SU-DHL-6 (cell line): ENCODE measurements around the gene RNF187.

Experiments
- H2AFZ ChIP-seq: fragments of 200-600 bp; sonication (generic); 2 replicates; pipeline ENCODE4 v1.6.1; 2014; ENCODE audit warnings: low read depth, mild to moderate bottlenecking, moderate library complexity, mixed read lengths, antibody characterized with exemption, low read length; ENCODE audit not compliant: severe bottlenecking
- H3F3A ChIP-seq: fragments of 200-600 bp; shearing (Covaris generic); 2 replicates; pipeline ENCODE4 v1.6.0; 2016; ENCODE audit warnings: antibody characterized with exemption, mild to moderate bottlenecking; ENCODE audit not compliant: insufficient read depth
- H3K27ac ChIP-seq: fragments of 200-600 bp; sonication (generic); 2 replicates; pipeline ENCODE4 v1.5.1; 2016; ENCODE audit warnings: low read depth, mild to moderate bottlenecking, low read length, moderate library complexity, mixed read lengths
- H3K27me3 ChIP-seq: fragments of 200-600 bp; sonication (generic), shearing (Covaris generic); 2 replicates; pipeline ENCODE4 v1.6.0; 2014; ENCODE audit warnings: mild to moderate bottlenecking, low read length
- H3K36me3 ChIP-seq: fragments of 200-600 bp; sonication (generic); 2 replicates; pipeline ENCODE4 v1.6.1; 2014; ENCODE audit warnings: mild to moderate bottlenecking, low read length, mixed read lengths
- H3K4me2 ChIP-seq: fragments of 300-600, 200-600 bp; shearing (Covaris generic), sonication (generic); 2 replicates; pipeline ENCODE4 v1.6.0; 2014; ENCODE audit warnings: low read length, low read depth, mild to moderate bottlenecking; ENCODE audit not compliant: poor library complexity, severe bottlenecking
- H3K4me3 ChIP-seq: fragments of 200-600 bp; sonication (generic); 2 replicates; pipeline ENCODE4 v1.5.1; 2014; ENCODE audit warnings: antibody characterized with exemption, low read length, mild to moderate bottlenecking, mixed read lengths; ENCODE audit not compliant: insufficient read depth, poor library complexity, severe bottlenecking
- H3K79me2 ChIP-seq: fragments of 200-600 bp; sonication (generic); 2 replicates; pipeline ENCODE4 v1.6.1; 2014; ENCODE audit warnings: mild to moderate bottlenecking, low read length, moderate library complexity; ENCODE audit not compliant: insufficient read depth
- H3K9ac ChIP-seq: fragments of 200-600 bp; sonication (generic); 2 replicates; pipeline ENCODE4 v1.7.0; 2014; ENCODE audit warnings: mild to moderate bottlenecking, low read length
- H3K9me2 ChIP-seq: fragments of 200-600 bp; sonication (generic); replicated peaks from 2 replicates; pipeline ENCODE4 v1.6.1; 2014; ENCODE audit warnings: low read length; ENCODE audit not compliant: insufficient read depth
- H3K9me3 ChIP-seq: fragments of 200-600 bp; sonication (generic); 2 replicates; pipeline ENCODE4 v1.6.1; 2014; ENCODE audit warnings: low read length, mixed read lengths; ENCODE audit not compliant: insufficient read depth
- H4K20me1 ChIP-seq: fragments of 200-600 bp; sonication (generic); 2 replicates; pipeline ENCODE4 v1.6.1; 2014; ENCODE audit warnings: low read depth, mild to moderate bottlenecking, antibody characterized with exemption, low read length, moderate library complexity, mixed read lengths
- EZH2phosphoT487 ChIP-seq: fragments of 200-600 bp; sonication (generic), shearing (Covaris generic); conservative IDR thresholded peaks from 2 replicates; pipeline ENCODE4 v1.6.1; 2018; ENCODE audit warnings: mild to moderate bottlenecking, antibody characterized with exemption, low read length, moderate library complexity, mixed read lengths
- TF ChIP-seq, protein P1 (sequence below): fragments of 200-600 bp; sonication (generic); IDR thresholded peaks from one replicate; pipeline ENCODE4 v1.5.1; 2017; ENCODE audit warnings: antibody characterized with exemption, mild to moderate bottlenecking, low read length, moderate library complexity; ENCODE audit not compliant: insufficient read depth, poor library complexity, severe bottlenecking

RNF187 gene

DNA sequence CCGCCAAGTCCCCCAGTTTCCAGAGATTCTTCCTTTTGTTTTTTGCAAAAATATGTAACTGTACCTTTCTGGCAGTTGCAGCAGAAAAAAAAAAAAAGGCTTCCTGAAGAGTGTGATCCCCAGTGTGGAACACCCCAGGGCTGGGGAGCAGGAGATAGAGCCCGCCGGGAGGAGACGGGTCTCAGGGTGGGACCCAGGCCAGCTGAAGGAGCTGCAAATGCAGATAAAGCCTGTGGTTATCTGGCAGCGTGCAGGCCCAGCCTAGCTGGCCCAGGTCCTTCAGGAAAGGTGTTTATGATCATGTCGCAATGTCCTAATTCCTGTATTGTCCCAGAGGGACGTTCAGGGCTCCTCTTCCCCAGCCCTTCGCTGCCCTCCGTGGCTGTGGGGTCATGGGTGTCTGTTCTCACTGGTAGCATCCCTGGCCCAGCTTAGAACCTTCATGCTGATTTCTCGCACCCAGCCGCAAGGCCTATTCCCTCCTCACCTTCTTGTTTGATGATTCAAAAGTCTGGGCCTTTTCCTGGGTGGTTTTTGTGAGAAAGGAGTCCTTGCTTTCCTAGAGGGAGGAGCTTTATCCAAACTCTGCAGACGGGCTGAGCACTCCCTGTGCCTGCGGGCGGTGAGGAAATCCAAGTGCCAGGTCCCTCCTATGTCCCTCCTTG lies 26.2 kb downstream of the RNF187 start:
- Histone ChIP-seq H3K4me3 (no peak overlapping the region), H3K9me2 (no peaks in the 10 kb centered on the region), H3K9me3 (no peaks in the 10 kb centered on the region), H3K9ac (no peak overlapping the region), H4K20me1 (no peaks in the 10 kb centered on the region), H3K4me2 (no peak overlapping the region), H3K79me2 (no peaks in the 10 kb centered on the region), H3K27me3 (no peaks in the 10 kb centered on the region), H3K36me3 (no peaks in the 10 kb centered on the region), H3F3A (no peaks in the 10 kb centered on the region), H3K27ac (no peak overlapping the region), H2AFZ (no peak overlapping the region)
- no peak for TF ChIP-seq EZH2phosphoT487
- TF ChIP-seq, protein P1, sequence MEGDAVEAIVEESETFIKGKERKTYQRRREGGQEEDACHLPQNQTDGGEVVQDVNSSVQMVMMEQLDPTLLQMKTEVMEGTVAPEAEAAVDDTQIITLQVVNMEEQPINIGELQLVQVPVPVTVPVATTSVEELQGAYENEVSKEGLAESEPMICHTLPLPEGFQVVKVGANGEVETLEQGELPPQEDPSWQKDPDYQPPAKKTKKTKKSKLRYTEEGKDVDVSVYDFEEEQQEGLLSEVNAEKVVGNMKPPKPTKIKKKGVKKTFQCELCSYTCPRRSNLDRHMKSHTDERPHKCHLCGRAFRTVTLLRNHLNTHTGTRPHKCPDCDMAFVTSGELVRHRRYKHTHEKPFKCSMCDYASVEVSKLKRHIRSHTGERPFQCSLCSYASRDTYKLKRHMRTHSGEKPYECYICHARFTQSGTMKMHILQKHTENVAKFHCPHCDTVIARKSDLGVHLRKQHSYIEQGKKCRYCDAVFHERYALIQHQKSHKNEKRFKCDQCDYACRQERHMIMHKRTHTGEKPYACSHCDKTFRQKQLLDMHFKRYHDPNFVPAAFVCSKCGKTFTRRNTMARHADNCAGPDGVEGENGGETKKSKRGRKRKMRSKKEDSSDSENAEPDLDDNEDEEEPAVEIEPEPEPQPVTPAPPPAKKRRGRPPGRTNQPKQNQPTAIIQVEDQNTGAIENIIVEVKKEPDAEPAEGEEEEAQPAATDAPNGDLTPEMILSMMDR, result no peak

DNA sequence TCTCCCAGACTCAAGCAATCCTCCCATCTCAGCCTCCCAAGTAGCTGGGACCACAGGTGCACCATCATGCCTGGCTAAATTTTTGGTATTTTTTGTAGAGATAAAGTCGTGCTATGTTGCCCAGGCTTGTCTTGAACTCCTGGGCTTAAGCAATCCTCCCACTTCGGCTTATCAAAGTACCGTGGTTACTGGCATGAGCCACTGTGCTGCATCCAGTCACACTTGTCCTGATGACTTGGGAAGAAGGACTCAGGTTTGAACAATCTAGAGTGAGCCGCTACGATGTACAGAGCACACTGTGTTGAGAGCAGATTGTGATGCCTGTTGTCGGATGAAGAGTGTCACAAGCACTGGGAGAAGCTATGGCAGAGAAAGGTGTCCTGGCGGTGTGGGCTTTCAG lies 27.2 kb downstream of the RNF187 start:
- Histone ChIP-seq H3F3A (no peaks in the 10 kb centered on the region), H4K20me1 (no peaks in the 10 kb centered on the region), H3K9me2 (no peaks in the 10 kb centered on the region), H3K9ac (no peak overlapping the region), H3K27ac (no peak overlapping the region), H3K4me2 (no peak overlapping the region), H3K79me2 (no peaks in the 10 kb centered on the region), H2AFZ (no peak overlapping the region), H3K4me3 (no peak overlapping the region), H3K27me3 (no peaks in the 10 kb centered on the region), H3K9me3 (no peaks in the 10 kb centered on the region), H3K36me3 (no peaks in the 10 kb centered on the region)
- TF ChIP-seq, protein P1, result no peak
- no peak for TF ChIP-seq EZH2phosphoT487

DNA sequence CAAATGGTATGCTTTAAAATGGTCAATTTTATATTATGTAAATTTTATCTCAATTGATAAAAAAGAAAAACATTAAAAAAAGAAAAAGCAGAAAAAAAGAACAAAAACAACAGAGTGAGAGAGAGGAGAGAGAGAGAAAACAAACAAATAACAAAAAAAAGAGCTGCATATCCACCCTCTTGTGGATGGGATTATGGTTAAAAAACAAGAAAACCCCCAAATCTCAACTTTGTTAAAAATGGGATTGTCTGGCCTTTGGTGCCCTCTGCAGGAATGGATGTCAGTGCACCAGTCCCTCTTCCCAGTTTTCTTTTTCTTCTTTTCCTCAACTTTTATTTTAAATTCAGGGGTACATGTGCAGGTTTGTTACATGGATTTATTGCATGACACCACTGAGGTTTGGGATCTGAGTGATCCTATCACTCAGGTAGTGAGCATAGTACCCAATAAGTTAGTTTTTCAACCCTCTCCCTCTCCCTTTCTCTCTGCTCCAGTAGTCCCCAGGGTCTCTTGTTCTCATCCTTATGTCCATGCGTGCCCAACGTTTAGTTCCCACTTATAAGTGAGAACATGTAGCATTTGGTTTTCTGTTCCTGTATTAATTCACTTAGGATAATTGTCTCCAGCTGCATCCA lies 28.1 kb downstream of the RNF187 start:
- Histone ChIP-seq H4K20me1 (no peaks in the 10 kb centered on the region), H3K4me2 (no peak overlapping the region), H3F3A (no peaks in the 10 kb centered on the region), H3K9ac (no peak overlapping the region), H2AFZ (no peak overlapping the region), H3K36me3 (no peaks in the 10 kb centered on the region), H3K79me2 (no peaks in the 10 kb centered on the region), H3K9me2 (no peaks in the 10 kb centered on the region), H3K27ac (no peak overlapping the region), H3K4me3 (no peak overlapping the region), H3K27me3 (no peaks in the 10 kb centered on the region), H3K9me3 (no peaks in the 10 kb centered on the region)
- TF ChIP-seq, protein P1, result peak; percentile 25
- TF ChIP-seq EZH2phosphoT487, result no peak
